ENCODE results near the gene RNF144B. TPM values are rescaled to one million over a fixed set of nuclear protein-coding genes. Genes with fewer than 3 reads are reported as not detected.

The RNF144B gene
- total RNA-seq, 1 donor from 2014 or later, result 141 TPM

DNA sequence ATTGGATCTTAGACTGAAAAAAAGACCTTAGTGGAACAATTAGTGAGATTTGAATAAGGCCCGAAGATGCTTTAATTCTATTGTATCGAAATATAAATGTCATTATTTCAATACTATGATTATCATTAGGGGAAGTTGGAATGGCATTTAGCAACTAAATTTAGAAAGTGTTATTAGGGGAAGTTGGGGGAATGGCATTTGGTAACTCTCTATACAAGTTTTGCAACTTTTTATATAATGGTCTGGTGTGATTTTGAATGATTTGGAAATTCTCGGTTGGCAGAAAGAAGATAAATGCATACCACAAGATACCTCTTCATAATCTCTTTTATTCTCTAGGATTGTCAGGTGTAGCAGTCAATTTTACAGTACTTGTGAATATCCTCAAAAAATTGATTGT is 49.2 kb downstream of the RNF144B start:
- TF ChIP-seq, protein P1, sequence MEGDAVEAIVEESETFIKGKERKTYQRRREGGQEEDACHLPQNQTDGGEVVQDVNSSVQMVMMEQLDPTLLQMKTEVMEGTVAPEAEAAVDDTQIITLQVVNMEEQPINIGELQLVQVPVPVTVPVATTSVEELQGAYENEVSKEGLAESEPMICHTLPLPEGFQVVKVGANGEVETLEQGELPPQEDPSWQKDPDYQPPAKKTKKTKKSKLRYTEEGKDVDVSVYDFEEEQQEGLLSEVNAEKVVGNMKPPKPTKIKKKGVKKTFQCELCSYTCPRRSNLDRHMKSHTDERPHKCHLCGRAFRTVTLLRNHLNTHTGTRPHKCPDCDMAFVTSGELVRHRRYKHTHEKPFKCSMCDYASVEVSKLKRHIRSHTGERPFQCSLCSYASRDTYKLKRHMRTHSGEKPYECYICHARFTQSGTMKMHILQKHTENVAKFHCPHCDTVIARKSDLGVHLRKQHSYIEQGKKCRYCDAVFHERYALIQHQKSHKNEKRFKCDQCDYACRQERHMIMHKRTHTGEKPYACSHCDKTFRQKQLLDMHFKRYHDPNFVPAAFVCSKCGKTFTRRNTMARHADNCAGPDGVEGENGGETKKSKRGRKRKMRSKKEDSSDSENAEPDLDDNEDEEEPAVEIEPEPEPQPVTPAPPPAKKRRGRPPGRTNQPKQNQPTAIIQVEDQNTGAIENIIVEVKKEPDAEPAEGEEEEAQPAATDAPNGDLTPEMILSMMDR (IDR thresholded peaks at IDR 0.05; ENCODE audit: insufficient read depth, low read length, severe bottlenecking), result no peak
- FAIRE-seq, result no peak

DNA sequence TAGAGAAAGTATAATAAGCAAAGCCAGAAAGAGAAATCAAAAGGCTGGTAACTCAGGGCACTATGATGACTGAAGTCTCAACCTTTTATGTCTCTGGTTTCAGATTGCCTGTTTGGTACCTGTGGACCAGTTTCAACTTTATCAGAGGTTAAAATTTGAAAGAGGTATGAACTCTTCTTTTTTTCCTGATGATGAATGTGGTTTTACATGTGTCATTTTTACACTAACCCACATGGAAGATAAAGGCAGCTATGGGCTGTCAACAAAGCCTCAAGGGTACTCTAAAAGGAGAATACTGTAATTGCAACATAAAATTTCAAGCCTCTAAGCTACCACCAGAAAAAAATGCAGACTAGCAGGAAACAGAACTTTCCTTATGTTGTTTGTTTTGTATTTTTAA is 52.4 kb downstream of the RNF144B start:
- FAIRE-seq (no peak), DNase-seq (ENCODE audit: low read depth) (no peak)
- TF ChIP-seq, protein P1 (IDR thresholded peaks at IDR 0.05; ENCODE audit: insufficient read depth, low read length, severe bottlenecking), result no peak
- peaks cover 4% of the 10 kb centered on the region for H3K36me3 ChIP-seq (ENCODE audit: control insufficient read depth, insufficient read depth, low read length)
- H3K27me3 ChIP-seq (ENCODE audit: control insufficient read depth, insufficient read depth, low read length), result no peaks in the 10 kb centered on the region
- H3K4me3 ChIP-seq (ENCODE audit: low read depth, low read length), result no peak overlapping the region

More for the DNA sequence above, 49.2 kb downstream of the RNF144B start:
- Histone ChIP-seq H3K4me3 (ENCODE audit: low read depth, low read length) (no peak overlapping the region), H3K36me3 (ENCODE audit: control insufficient read depth, insufficient read depth, low read length) (peaks cover 5% of the 10 kb centered on the region), H3K27me3 (ENCODE audit: control insufficient read depth, insufficient read depth, low read length) (no peaks in the 10 kb centered on the region)
- DNase-seq (ENCODE audit: low read depth), result no peak

DNA sequence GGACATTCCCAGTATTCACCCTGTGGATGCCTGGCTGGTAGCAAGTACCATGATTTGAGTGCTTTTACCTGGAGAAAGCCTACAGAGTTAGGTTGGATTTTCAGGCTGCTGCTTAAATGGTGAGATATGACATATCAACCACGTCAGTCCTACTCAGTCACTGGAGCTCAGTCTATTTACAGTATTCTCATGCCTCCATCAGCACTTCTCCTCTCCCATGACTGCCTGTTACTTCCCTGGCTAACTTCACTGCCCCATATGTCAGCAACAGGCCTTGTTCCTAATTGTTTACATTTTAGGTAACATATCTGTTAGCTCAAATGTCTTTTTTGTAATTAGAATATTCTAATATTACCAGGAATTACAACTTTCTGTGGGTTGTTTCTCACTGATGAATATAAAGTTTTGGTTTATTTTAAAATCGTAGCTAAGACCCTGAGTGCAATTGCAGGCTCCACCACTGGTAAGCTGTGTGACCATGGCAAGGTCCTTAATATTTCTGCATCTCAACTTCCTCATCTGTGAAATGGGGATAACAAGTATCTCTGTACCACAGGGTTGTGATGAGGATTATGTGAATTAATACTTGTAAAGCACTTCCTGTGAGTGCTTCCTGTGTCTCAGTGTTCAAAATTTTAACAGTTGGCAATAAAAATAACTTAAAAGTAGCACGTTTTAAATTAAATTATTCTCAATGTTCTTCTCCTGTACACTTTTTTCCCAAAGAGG is 54.3 kb downstream of the RNF144B start:
- Histone ChIP-seq H3K4me3 (ENCODE audit: low read depth, low read length) (no peak overlapping the region), H3K36me3 (ENCODE audit: control insufficient read depth, insufficient read depth, low read length) (peaks cover 4% of the 10 kb centered on the region), H3K27me3 (ENCODE audit: control insufficient read depth, insufficient read depth, low read length) (no peaks in the 10 kb centered on the region)
- FAIRE-seq (no peak), DNase-seq (ENCODE audit: low read depth) (no peak)
- TF ChIP-seq, protein P1 (IDR thresholded peaks at IDR 0.05; ENCODE audit: insufficient read depth, low read length, severe bottlenecking), result no peak

DNA sequence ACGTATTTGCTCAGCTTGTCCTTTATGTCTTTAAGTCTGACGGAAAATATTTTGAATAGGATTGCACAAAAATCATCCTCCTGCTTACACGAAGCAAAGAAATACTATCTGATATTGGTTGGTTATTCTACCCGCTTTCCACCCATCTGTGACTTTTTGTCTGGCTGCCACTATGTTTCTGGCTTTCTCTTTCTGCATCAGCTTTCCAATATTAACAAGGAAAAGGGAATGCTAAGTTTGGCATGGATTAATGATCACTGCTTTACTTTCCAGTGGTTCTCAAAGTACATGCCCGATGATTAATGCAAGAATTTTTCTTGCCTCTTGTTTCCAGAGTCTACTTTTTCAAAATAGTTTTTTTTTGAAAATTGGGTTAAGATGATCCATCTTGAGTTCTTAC is 57.0 kb downstream of the RNF144B start:
- TF ChIP-seq, protein P1 (IDR thresholded peaks at IDR 0.05; ENCODE audit: insufficient read depth, low read length, severe bottlenecking), result no peak
- FAIRE-seq, result no peak
- no peak for DNase-seq (ENCODE audit: low read depth)
- Histone ChIP-seq H3K27me3 (ENCODE audit: control insufficient read depth, insufficient read depth, low read length) (no peaks in the 10 kb centered on the region), H3K4me3 (ENCODE audit: low read depth, low read length) (no peak overlapping the region), H3K36me3 (ENCODE audit: control insufficient read depth, insufficient read depth, low read length) (peaks cover 2% of the 10 kb centered on the region)

DNA sequence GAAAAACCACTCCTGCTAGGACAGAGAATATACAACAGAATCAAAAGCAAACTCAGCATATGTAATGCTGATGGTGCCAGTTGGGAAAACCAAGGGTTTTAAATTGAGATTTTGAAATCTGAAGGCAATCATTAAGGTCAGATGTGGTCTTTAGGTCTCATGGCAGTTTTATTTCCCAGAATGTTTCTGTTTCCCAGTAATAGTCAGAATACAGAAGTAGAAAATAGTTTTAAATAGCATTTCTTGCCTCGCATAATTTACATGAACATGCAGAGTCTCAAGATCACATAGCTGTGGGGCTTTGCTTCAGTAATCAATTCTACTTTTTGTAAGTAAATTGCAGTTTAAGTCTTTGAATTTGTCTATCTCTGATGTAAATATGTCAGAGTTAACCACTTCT is 58.1 kb downstream of the RNF144B start:
- no peak for DNase-seq (ENCODE audit: low read depth)
- no peak overlapping the region for H3K4me3 ChIP-seq (ENCODE audit: low read depth, low read length)
- TF ChIP-seq, protein P1 (IDR thresholded peaks at IDR 0.05; ENCODE audit: insufficient read depth, low read length, severe bottlenecking), result no peak
- no peak for FAIRE-seq
- no peaks in the 10 kb centered on the region for H3K27me3 ChIP-seq (ENCODE audit: control insufficient read depth, insufficient read depth, low read length)
- H3K36me3 ChIP-seq (ENCODE audit: control insufficient read depth, insufficient read depth, low read length), result peaks cover 2% of the 10 kb centered on the region

DNA sequence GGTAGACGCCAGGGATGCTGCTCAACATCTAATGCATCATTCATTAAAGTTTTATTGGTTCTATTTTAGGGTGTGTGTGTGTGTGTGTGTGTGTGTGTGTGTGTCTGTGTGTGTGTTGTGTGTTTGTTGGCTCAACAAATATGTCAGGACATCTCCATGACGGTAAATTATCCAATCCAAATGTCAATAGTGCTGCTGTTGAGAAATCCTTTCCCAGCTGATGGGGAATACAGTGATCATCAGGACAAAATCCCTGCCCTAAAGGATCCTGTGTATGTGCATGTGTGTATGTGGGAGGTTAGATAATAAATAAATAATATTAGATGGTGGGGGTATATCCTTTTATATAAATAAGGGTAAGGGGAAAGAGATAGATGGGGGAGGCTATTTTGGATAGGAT is 59.6 kb downstream of the RNF144B start:
- TF ChIP-seq, protein P1 (IDR thresholded peaks at IDR 0.05; ENCODE audit: insufficient read depth, low read length, severe bottlenecking), result no peak
- Histone ChIP-seq H3K36me3 (ENCODE audit: control insufficient read depth, insufficient read depth, low read length) (peaks cover 2% of the 10 kb centered on the region), H3K4me3 (ENCODE audit: low read depth, low read length) (no peak overlapping the region), H3K27me3 (ENCODE audit: control insufficient read depth, insufficient read depth, low read length) (no peaks in the 10 kb centered on the region)
- DNase-seq (ENCODE audit: low read depth) (no peak), FAIRE-seq (no peak)

Measured in bronchial epithelial cell (primary cell).